ENCODE measurements around the gene ARHGEF6. TPM values are rescaled to one million over a fixed set of nuclear protein-coding genes. Genes with fewer than 3 reads are reported as not detected.

The ARHGEF6 gene
- total and polyA plus RNA-seq, 7 donors, result 11.4 to 70.5 (median 25.4) TPM

- Histone ChIP-seq H3K9me3 (no peaks in the 10 kb centered on the region), H3K27me3 (ENCODE audit: insufficient read depth in 3 of 3, low read length in 2 of 3) (peaks cover 0 to 12% (median 0%) of the 10 kb centered on the region in 3 donors), H3K36me3 (ENCODE audit: insufficient read depth in 1 of 2, low read depth in 1 of 2) (no peaks in the 10 kb centered on the region), H3K4me3 (no peak overlapping the region), H3K4me1 (no peaks in the 10 kb centered on the region), H3K27ac (no peak overlapping the region)
- intact Hi-C loops (cut with DNase I), result no loop called here
- WGBS, 3 donors, result 60 to 89% (median 89%) methylated on average over 1 of the region's 1 CpG
- ATAC-seq (no peak), DNase-seq (no peak)
- TF ChIP-seq CTCF (IDR thresholded peaks at IDR 0.05), result no peak
Observed at GRCh38 chrX:136626891-136627290, 153.8 kb downstream of the ARHGEF6 start.

GRCh38 chrX:136626237-136626636, 154.5 kb downstream of the ARHGEF6 start:
- intact Hi-C loops (cut with DNase I), result no loop called here
- Histone ChIP-seq H3K27ac (no peak overlapping the region), H3K27me3 (ENCODE audit: insufficient read depth in 3 of 3, low read length in 2 of 3) (peaks cover 0 to 12% (median 0%) of the 10 kb centered on the region in 3 donors), H3K9me3 (no peaks in the 10 kb centered on the region), H3K4me1 (no peaks in the 10 kb centered on the region), H3K4me3 (no peak overlapping the region), H3K36me3 (ENCODE audit: insufficient read depth in 1 of 2, low read depth in 1 of 2) (no peaks in the 10 kb centered on the region)
- no peak for DNase-seq
- ATAC-seq, result no peak
- TF ChIP-seq CTCF (IDR thresholded peaks at IDR 0.05), result no peak
- WGBS, 3 donors, result 49 to 94% (median 90%) methylated on average over 2 of the region's 2 CpGs

GRCh38 chrX:136625246-136625645, 155.5 kb downstream of the ARHGEF6 start:
- Histone ChIP-seq H3K27me3 (ENCODE audit: insufficient read depth in 3 of 3, low read length in 2 of 3) (peaks cover 0 to 12% (median 0%) of the 10 kb centered on the region in 3 donors), H3K4me3 (no peak overlapping the region), H3K36me3 (ENCODE audit: insufficient read depth in 1 of 2, low read depth in 1 of 2) (no peaks in the 10 kb centered on the region), H3K9me3 (no peaks in the 10 kb centered on the region), H3K4me1 (no peaks in the 10 kb centered on the region), H3K27ac (no peak overlapping the region)
- 64 to 82% (median 65%) methylated on average over 2 of the region's 2 CpGs for WGBS, 3 donors
- DNase-seq (no peak), ATAC-seq (no peak)
- intact Hi-C loops (cut with DNase I), result no loop called here
- TF ChIP-seq CTCF (IDR thresholded peaks at IDR 0.05), result no peak

- intact Hi-C loops (cut with DNase I), result no loop called here
- H3K27me3 ChIP-seq (ENCODE audit: insufficient read depth in 3 of 3, low read length in 2 of 3), result peaks cover 0 to 4% (median 0%) of the 10 kb centered on the region in 3 donors
- no peaks in the 10 kb centered on the region for H3K9me3 ChIP-seq
- no peak overlapping the region for H3K27ac ChIP-seq
- DNase-seq (no peak), ATAC-seq (no peak)
- H3K4me3 ChIP-seq, result no peak overlapping the region
- no peaks in the 10 kb centered on the region for H3K4me1 ChIP-seq
- WGBS, 3 donors, result 67 to 94% (median 86%) methylated on average over 1 of the region's 1 CpG
- TF ChIP-seq CTCF (IDR thresholded peaks at IDR 0.05), result no peak
- no peaks in the 10 kb centered on the region for H3K36me3 ChIP-seq (ENCODE audit: insufficient read depth in 1 of 2, low read depth in 1 of 2)
Observed at GRCh38 chrX:136623396-136623795, 157.3 kb downstream of the ARHGEF6 start.

- no peak overlapping the region for H3K4me3 ChIP-seq
- no peak overlapping the region for H3K27ac ChIP-seq
- no peaks in the 10 kb centered on the region for H3K4me1 ChIP-seq
- TF ChIP-seq CTCF (IDR thresholded peaks at IDR 0.05), result no peak
- no peaks in the 10 kb centered on the region for H3K36me3 ChIP-seq (ENCODE audit: insufficient read depth in 1 of 2, low read depth in 1 of 2)
- 90 to 97% (median 94%) methylated on average over 4 of the region's 4 CpGs for WGBS, 3 donors
- DNase-seq (no peak), ATAC-seq (no peak)
- no peaks in the 10 kb centered on the region for H3K27me3 ChIP-seq (ENCODE audit: insufficient read depth in 3 of 3, low read length in 2 of 3)
- H3K9me3 ChIP-seq, result no peaks in the 10 kb centered on the region
- intact Hi-C loops (cut with DNase I), result no loop called here
Observed at GRCh38 chrX:136622568-136622967, 158.2 kb downstream of the ARHGEF6 start.

Data from psoas muscle (tissue), 8 donors.